Parathyroid adenoma (tissue), 2 donors: ENCODE data around the gene TNFAIP8.
A peak's percentile ranks its signal among the peaks of the same experiment; 100 is the strongest.

Experiments
- H2AFZ ChIP-seq: fragments of 300-600 bp; sonication (generic); one replicate; pipeline ENCODE4 v1.7.0; 2017; ENCODE audit warnings: antibody characterized with exemption, mild to moderate bottlenecking
- H3K27ac ChIP-seq: fragments of 300-600 bp; sonication (generic); one replicate; pipeline ENCODE4 v1.7.0; 2017
- H3K27me3 ChIP-seq: fragments of 300-600 bp; sonication (generic); one replicate; pipeline ENCODE4 v1.7.0; 2017; ENCODE audit warnings: low read length; ENCODE audit not compliant: control insufficient read depth, insufficient read depth
- H3K36me3 ChIP-seq: fragments of 300-600 bp; sonication (generic); one replicate; pipeline ENCODE4 v1.7.0; 2017; ENCODE audit warnings: low read length; ENCODE audit not compliant: control insufficient read depth, insufficient read depth
- H3K4me1 ChIP-seq: fragments of 300-600 bp; sonication (generic); one replicate; pipeline ENCODE4 v1.7.0; 2017; ENCODE audit warnings: control low read depth
- H3K4me2 ChIP-seq: fragments of 300-600 bp; sonication (generic); one replicate; pipeline ENCODE4 v1.7.0; 2017; ENCODE audit warnings: low read length
- H3K4me3 ChIP-seq: fragments of 300-600 bp; sonication (generic); one replicate; pipeline ENCODE4 v1.7.0; 2017; ENCODE audit warnings: low read depth, low read length
- H3K79me2 ChIP-seq: fragments of 300-600 bp; sonication (generic); one replicate; pipeline ENCODE4 v1.7.0; 2017; ENCODE audit warnings: control low read depth
- H3K9ac ChIP-seq: fragments of 300-600 bp; sonication (generic); one replicate; pipeline ENCODE4 v1.7.0; 2017; ENCODE audit warnings: mild to moderate bottlenecking
- H3K9me3 ChIP-seq: fragments of 300-600 bp; sonication (generic); one replicate; pipeline ENCODE4 v1.7.0; 2017; ENCODE audit warnings: low read length; ENCODE audit not compliant: control insufficient read depth
- CTCF ChIP-seq: fragments of 300-600 bp; sonication (generic); IDR thresholded peaks from one replicate; pipeline ENCODE4 v1.7.0; 2017; ENCODE audit warnings: antibody characterized with exemption, mild to moderate bottlenecking
- donor health status: primary hyperparathyroidism.

Gene TNFAIP8

GRCh38 chr5:119316086-119316485 is 39.7 kb upstream of the TNFAIP8 start:
- H3K27me3 ChIP-seq = no peaks in the 10 kb centered on the region
- peak overlapping the region; percentile 50 for H2AFZ ChIP-seq
- no peaks in the 10 kb centered on the region for H3K36me3 ChIP-seq
- H3K79me2 ChIP-seq = no peaks in the 10 kb centered on the region
- H3K9ac ChIP-seq = no peak overlapping the region
- no peaks in the 10 kb centered on the region for H3K9me3 ChIP-seq
- no peak for TF ChIP-seq CTCF
- H3K27ac ChIP-seq = no peak overlapping the region
- no peak overlapping the region for H3K4me3 ChIP-seq
- H3K4me1 ChIP-seq = no peaks in the 10 kb centered on the region
- H3K4me2 ChIP-seq = no peak overlapping the region

DNA sequence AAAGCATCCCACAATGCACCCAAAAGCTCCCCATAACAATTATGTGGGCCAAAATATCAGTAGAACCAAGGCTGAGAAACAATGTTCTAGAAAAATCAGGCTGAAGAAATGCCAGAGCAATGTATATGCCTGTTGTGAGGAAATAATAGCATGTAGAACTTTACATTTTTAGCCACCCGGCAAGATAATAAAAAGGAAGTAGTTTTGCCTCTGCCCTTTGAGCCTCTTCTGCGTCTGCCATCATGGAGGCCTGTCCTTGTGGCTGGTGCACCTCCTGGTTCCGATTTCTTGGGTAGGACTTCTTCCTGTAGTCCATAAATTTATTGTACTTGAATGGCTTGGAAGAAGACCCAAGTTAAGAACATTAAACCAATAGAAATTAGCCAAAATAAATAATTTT is 38.9 kb upstream of the TNFAIP8 start:
- no peaks in the 10 kb centered on the region for H3K4me1 ChIP-seq
- no peaks in the 10 kb centered on the region for H3K9me3 ChIP-seq
- H3K79me2 ChIP-seq = no peaks in the 10 kb centered on the region
- no peaks in the 10 kb centered on the region for H3K36me3 ChIP-seq
- H2AFZ ChIP-seq = no peak overlapping the region
- no peaks in the 10 kb centered on the region for H3K27me3 ChIP-seq
- H3K9ac ChIP-seq = no peak overlapping the region
- no peak overlapping the region for H3K4me3 ChIP-seq
- no peak for TF ChIP-seq CTCF
- no peak overlapping the region for H3K4me2 ChIP-seq
- no peak overlapping the region for H3K27ac ChIP-seq

- H3K27me3 ChIP-seq = no peaks in the 10 kb centered on the region
- no peaks in the 10 kb centered on the region for H3K79me2 ChIP-seq
- no peaks in the 10 kb centered on the region for H3K4me1 ChIP-seq
- no peak for TF ChIP-seq CTCF
- H3K9me3 ChIP-seq = no peaks in the 10 kb centered on the region
- H3K4me2 ChIP-seq = no peak overlapping the region
- H3K27ac ChIP-seq = no peak overlapping the region
- no peaks in the 10 kb centered on the region for H3K36me3 ChIP-seq
- H2AFZ ChIP-seq = no peak overlapping the region
- no peak overlapping the region for H3K4me3 ChIP-seq
- no peak overlapping the region for H3K9ac ChIP-seq
These were observed 37.4 kb upstream of the TNFAIP8 start for GRCh38 chr5:119318256-119318894.

DNA sequence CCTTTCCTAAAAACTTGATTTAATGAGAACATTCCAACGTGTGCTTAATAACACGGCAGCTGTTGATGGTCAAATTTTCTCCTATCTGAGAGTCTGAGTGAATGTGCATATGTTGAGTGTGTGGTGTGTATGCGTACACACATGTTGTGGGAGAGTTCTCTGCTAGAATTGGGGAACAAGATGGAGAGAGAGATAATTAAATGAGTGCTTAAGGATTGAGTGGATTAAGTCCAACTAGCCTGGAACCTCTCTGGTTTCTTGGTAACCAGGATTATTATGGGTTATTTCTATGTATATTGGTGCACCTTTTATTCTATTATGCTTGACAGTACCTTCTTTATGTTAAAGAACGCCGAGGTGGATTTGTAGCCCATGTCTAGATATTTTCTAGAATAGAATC is 36.4 kb upstream of the TNFAIP8 start:
- H3K4me2 ChIP-seq = no peak overlapping the region
- no peaks in the 10 kb centered on the region for H3K79me2 ChIP-seq
- no peaks in the 10 kb centered on the region for H3K27me3 ChIP-seq
- H3K4me3 ChIP-seq = no peak overlapping the region
- no peak overlapping the region for H3K9ac ChIP-seq
- TF ChIP-seq CTCF = no peak
- H3K9me3 ChIP-seq = no peaks in the 10 kb centered on the region
- no peak overlapping the region for H2AFZ ChIP-seq
- no peaks in the 10 kb centered on the region for H3K4me1 ChIP-seq
- H3K36me3 ChIP-seq = no peaks in the 10 kb centered on the region
- H3K27ac ChIP-seq = no peak overlapping the region

DNA sequence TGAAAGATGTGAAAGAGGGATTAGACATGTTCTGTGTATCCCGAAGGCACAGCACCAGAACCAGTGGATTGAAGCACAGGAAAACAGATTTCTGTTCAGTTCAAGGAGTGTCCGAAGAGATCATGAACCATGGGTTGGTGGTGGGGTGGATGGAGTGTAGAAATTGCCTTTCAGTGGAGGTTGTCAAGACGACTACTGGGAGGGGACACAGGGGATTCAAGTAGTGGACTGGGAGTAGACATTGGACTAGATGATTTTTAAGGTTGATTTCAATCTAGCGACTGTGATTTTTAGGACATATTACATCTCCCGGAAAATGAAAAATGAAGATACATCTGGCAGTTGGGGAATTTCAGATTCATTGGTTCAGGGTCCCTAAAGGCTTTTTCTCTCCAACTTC is 35.9 kb upstream of the TNFAIP8 start:
- Histone ChIP-seq H3K27me3 (no peaks in the 10 kb centered on the region), H3K4me2 (no peak overlapping the region), H3K27ac (no peak overlapping the region), H3K9me3 (no peaks in the 10 kb centered on the region), H2AFZ (no peak overlapping the region), H3K9ac (no peak overlapping the region), H3K79me2 (no peaks in the 10 kb centered on the region), H3K4me1 (no peaks in the 10 kb centered on the region), H3K4me3 (no peak overlapping the region), H3K36me3 (no peaks in the 10 kb centered on the region)
- TF ChIP-seq CTCF = no peak
